ENCODE measurements around the gene CDK18. TPM values are rescaled to one million over a fixed set of nuclear protein-coding genes. Genes with fewer than 3 reads are reported as not detected.

Gene CDK18
- total RNA-seq, 2 donors from 2014 or later, result 11.1 to 16.2 TPM

GRCh38 chr1:205546541-205546940 is 42.1 kb downstream of the CDK18 start:
- no peaks in the 10 kb centered on the region for H3K9me3 ChIP-seq
- H3K4me1 ChIP-seq (replicated peaks), result no peaks in the 10 kb centered on the region
- H3K4me3 ChIP-seq, result no peak overlapping the region
- intact Hi-C loops (cut with DNase I), result no loop called here
- H3K27me3 ChIP-seq (replicated peaks; ENCODE audit: insufficient read depth), result no peaks in the 10 kb centered on the region
- no peak for TF ChIP-seq POLR2AphosphoS5 (IDR thresholded peaks at IDR 0.05)
- no peak for TF ChIP-seq CTCF (IDR thresholded peaks at IDR 0.05)
- TF ChIP-seq POLR2A (IDR thresholded peaks at IDR 0.05), result no peak
- no peak for DNase-seq (ENCODE audit: low spot score)
- WGBS, result 56% methylated on average over 1 of the region's 1 CpG
- H3K27ac ChIP-seq, result no peak overlapping the region
- H3K36me3 ChIP-seq, result no peaks in the 10 kb centered on the region

- no peak for TF ChIP-seq POLR2A (IDR thresholded peaks at IDR 0.05)
- no peak for TF ChIP-seq CTCF (IDR thresholded peaks at IDR 0.05)
- no peak for TF ChIP-seq POLR2AphosphoS5 (IDR thresholded peaks at IDR 0.05)
- no peak overlapping the region for H3K4me3 ChIP-seq
- intact Hi-C loops (cut with DNase I), result no loop called here
- no peak for DNase-seq (ENCODE audit: low spot score)
- H3K27ac ChIP-seq, result no peak overlapping the region
- no peaks in the 10 kb centered on the region for H3K4me1 ChIP-seq (replicated peaks)
- H3K36me3 ChIP-seq, result no peaks in the 10 kb centered on the region
- no peaks in the 10 kb centered on the region for H3K27me3 ChIP-seq (replicated peaks; ENCODE audit: insufficient read depth)
- 66% methylated on average over 15 of the region's 15 CpGs for WGBS
- H3K9me3 ChIP-seq, result no peaks in the 10 kb centered on the region
Observed at GRCh38 chr1:205547936-205548827, 43.7 kb downstream of the CDK18 start.

GRCh38 chr1:205554026-205554811 is 49.8 kb downstream of the CDK18 start:
- H3K27me3 ChIP-seq (replicated peaks; ENCODE audit: insufficient read depth), result no peaks in the 10 kb centered on the region
- DNase-seq (ENCODE audit: low spot score), result no peak
- TF ChIP-seq POLR2A (IDR thresholded peaks at IDR 0.05) (no peak), POLR2AphosphoS5 (IDR thresholded peaks at IDR 0.05) (no peak), CTCF (IDR thresholded peaks at IDR 0.05) (no peak)
- H3K36me3 ChIP-seq, result no peaks in the 10 kb centered on the region
- no peak overlapping the region for H3K4me3 ChIP-seq
- no peaks in the 10 kb centered on the region for H3K9me3 ChIP-seq
- H3K27ac ChIP-seq, result no peak overlapping the region
- 63% methylated on average over 3 of the region's 3 CpGs for WGBS
- intact Hi-C loops (cut with DNase I), result no loop called here
- no peaks in the 10 kb centered on the region for H3K4me1 ChIP-seq (replicated peaks)

GRCh38 chr1:205561501-205562203 is 57.2 kb downstream of the CDK18 start:
- no peak for TF ChIP-seq CTCF (IDR thresholded peaks at IDR 0.05)
- no peaks in the 10 kb centered on the region for H3K9me3 ChIP-seq
- no peak overlapping the region for H3K27ac ChIP-seq
- no peaks in the 10 kb centered on the region for H3K36me3 ChIP-seq
- no peak overlapping the region for H3K4me3 ChIP-seq
- H3K4me1 ChIP-seq (replicated peaks), result peaks cover 3% of the 10 kb centered on the region
- 95% methylated on average over 1 of the region's 1 CpG for WGBS
- no peaks in the 10 kb centered on the region for H3K27me3 ChIP-seq (replicated peaks; ENCODE audit: insufficient read depth)
- no peak for DNase-seq (ENCODE audit: low spot score)
- intact Hi-C loops (cut with DNase I), result no loop called here
